ENCODE results near the gene ENKUR.

The ENKUR gene

GRCh38 chr10:24947304-24948097 is 68.5 kb downstream of the ENKUR start:
- DNase-seq (ENCODE audit: low spot score): no peak

- DNase-seq (ENCODE audit: low spot score): no peak
Measured at GRCh38 chr10:24944512-24945255, 71.3 kb downstream of the ENKUR start.

- DNase-seq (ENCODE audit: low spot score): no peak
Measured at GRCh38 chr10:24938525-24938924, 77.4 kb downstream of the ENKUR start.

GRCh38 chr10:24938076-24938475 is 77.9 kb downstream of the ENKUR start:
- DNase-seq (ENCODE audit: low spot score): no peak

GRCh38 chr10:24935504-24936292 is 80.3 kb downstream of the ENKUR start:
- DNase-seq (ENCODE audit: low spot score): no peak

Measured in CD4-positive, alpha-beta T cell treated with Interleukin-6 at 100 ng/mL for 8 hours (primary cell).